Heart left ventricle (tissue), 16 donors: ENCODE measurements around the gene CRY1. TPM values are rescaled to one million over a fixed set of nuclear protein-coding genes. Genes with fewer than 3 reads are reported as not detected.
A peak's percentile ranks its signal among the peaks of the same experiment; 100 is the strongest.

ENCODE experiments used
- ATAC-seq, 4 donors: fragments of 200-7000 bp; cut with Tn5 transposase; one replicate each; pipeline ENCODE4 v1.9.1; 2020 to 2022; ENCODE audit warnings: moderate library complexity in 4 of 4, mild to moderate bottlenecking in 3 of 4, moderate number of reproducible peaks in 1 of 4
- DNase-seq, 5 donors: peaks; one replicate each; pipeline ENCODE4 v3.0.0-alpha.2; 2020
- H3K27ac ChIP-seq, 12 donors: fragments of 200-600 bp; sonication (generic) in 4 of 12; one replicate each; pipeline versions ENCODE4 v1.5.0 to v1.8.0; 2016 to 2022; ENCODE audit warnings: mild to moderate bottlenecking in 2 of 12
- H3K27me3 ChIP-seq, 9 donors: fragments of 200-600 bp; sonication (generic) in 2 of 9; one replicate each; pipeline versions ENCODE4 v1.5.1 to v1.8.0; 2016 to 2022; ENCODE audit warnings: mild to moderate bottlenecking in 3 of 9
- H3K36me3 ChIP-seq, 9 donors: fragments of 200-600 bp; sonication (generic) in 2 of 9; one replicate each; pipeline versions ENCODE4 v1.5.0 to v1.8.0; 2018 to 2022; ENCODE audit warnings: mild to moderate bottlenecking in 2 of 9
- H3K4me1 ChIP-seq, 12 donors: fragments of 200-600 bp; sonication (generic) in 4 of 12; one replicate each; pipeline versions ENCODE4 v1.5.0 to v1.8.0; 2016 to 2022; ENCODE audit warnings: mild to moderate bottlenecking in 3 of 12
- H3K4me3 ChIP-seq, 12 donors: fragments of 200-600 bp; sonication (generic) in 4 of 12; one replicate each; pipeline versions ENCODE4 v1.5.0 to v1.8.0; 2017 to 2022; ENCODE audit warnings: mild to moderate bottlenecking in 9 of 12, moderate library complexity in 4 of 12
- H3K9me3 ChIP-seq, 12 donors: fragments of 200-600 bp; sonication (generic) in 4 of 12; one replicate each; pipeline versions ENCODE4 v1.5.0 to v1.8.0; 2016 to 2022; ENCODE audit warnings: mild to moderate bottlenecking in 1 of 12
- POLR2A ChIP-seq, 2 donors: fragments of 450-650 bp; IDR thresholded peaks; one replicate each; pipeline ENCODE4 v1.6.1; 2017; ENCODE audit warnings: antibody characterized with exemption in 2 of 2, mild to moderate bottlenecking in 2 of 2, moderate library complexity in 2 of 2
- WGBS, 4 donors: extraction: QIAGEN DNeasy Blood & Tissue Kit in 2 of 4; methylation state at CpG; one replicate each; pipeline versions ENCODE4 v1.1.5 to v1.1.7; 2013 to 2018; 5-methylcytosine and 5-hydroxymethylcytosine counted together
- intact Hi-C, 10 donors: fragments of 100-400 bp; cut with DNase I; formaldehyde crosslinking; loops; one replicate each; pipeline versions ENCODE4 v1.11.1 to v1.14.2; 2022
- polyA plus RNA-seq, 2 donors: library from polyadenylated mRNA; stranded (reverse); fragments of 200-250 nt; gene quantifications; one replicate each; pipeline ENCODE4 v1.2.3, GENCODE V29; 2013
- total RNA-seq, 9 donors: library from RNA; depleted of rRNA in 2 of 9; stranded (reverse); fragments of >200 nt in 2 of 9; fragmentation: NEBNext Ultra II Directional in 3 of 9; extraction: Animal tissue kit (Norgen Biotek cat#: 25700) in 3 of 9; gene quantifications; one replicate each; pipeline versions ENCODE4 v1.1.0 to v1.2.4, GENCODE V29; 2016 to 2023
- TF ChIP-seq, protein P1 (sequence below), 12 donors: fragments of 200-600 bp; sonication (generic) in 4 of 12; IDR thresholded peaks; one replicate each; pipeline versions ENCODE4 v1.5.0 to v1.8.0; 2018 to 2022; ENCODE audit warnings: antibody characterized with exemption in 12 of 12, mild to moderate bottlenecking in 5 of 12
- donor health status: ischemic (EF 13 %, LVEDD 7.1; RV severe dilation, severe dysfunction).
- donor health status: healthy with polysubstance abuse.
- donor health status: DM: no; HTN: yes; CAD: no.
- donor health status: DM: no; HTN: no; CAD: no.
- donor health status: ischemic (EF 25% LVEDD 6.9; RV normal size, moderate dysfunction).
- donor health status: ischemic (EF 25% LVEDD 5.7; RV mildly dilated, moderate dysfunction).
- donor health status: healthy.
- donor health status: DM: yes; HTN: yes; CAD: no.
- donor health status: ischemic (EF 35%, LVEDD 5.7; RV mildly dilated, moderate dysfunction).
- donor health status: nonischemic (EF 11% LVEDD 7.7; RV severe dilation, severe dysfunction).
- donor health status: DM: yes; HTN: yes; CAD: no.
- donor health status: PGD.
- donor health status: ischemic (EF 29% LVEDD 5.4; RV normal size, mild dysfunction).
- donor health status: nonischemic (EF 23%, LVEDD 6.1; RV moderate dilation, normal function).

CRY1 gene
- total and polyA plus RNA-seq, 11 donors, result 4.3 to 20.7 (median 12.0) TPM

DNA sequence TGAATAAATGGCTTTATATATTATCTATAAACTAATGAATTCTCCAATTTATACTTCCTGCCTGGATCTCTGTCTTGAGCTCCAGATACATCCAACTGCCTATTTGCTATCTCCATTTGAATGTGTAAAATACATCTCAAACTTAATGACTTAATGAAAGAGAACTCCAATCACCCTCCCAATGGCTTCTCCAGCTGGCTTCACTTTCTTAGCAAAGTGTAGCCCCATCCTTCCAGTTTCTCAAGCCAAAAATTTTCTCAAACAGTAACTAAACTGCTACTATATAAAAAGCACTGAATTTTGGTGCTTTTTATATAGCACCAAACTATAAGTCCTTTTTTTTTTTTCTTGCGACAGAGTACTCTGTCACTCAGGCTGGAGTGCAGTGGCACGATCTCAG lies 2.6 kb downstream of the CRY1 start:
- peaks cover 0 to 30% (median 18%) of the 10 kb centered on the region in 12 donors for H3K4me1 ChIP-seq
- peak overlapping the region in 8 of 12 donors; percentile 9 to 98 (median 86) for H3K4me3 ChIP-seq
- peaks cover 0 to 6% (median 0%) of the 10 kb centered on the region in 12 donors for H3K9me3 ChIP-seq
- no peak for DNase-seq
- no peaks in the 10 kb centered on the region for H3K36me3 ChIP-seq
- ATAC-seq, result no peak
- intact Hi-C loops, result loop anchor here in 6 of 10 donors (5.0 to 10.0 kb wide), 6 partner anchors 66 to 136 kb away; partner anchors contain the start of genes MTERF2 (in 4 of the 6) and TMEM263 (in 3 of the 6)
- H3K27ac ChIP-seq, result peak overlapping the region in 8 of 12 donors; percentile 40 to 99 (median 96)
- WGBS, 4 donors, result 76 to 96% (median 86%) methylated on average over 2 of the region's 2 CpGs
- no peaks in the 10 kb centered on the region for H3K27me3 ChIP-seq
- TF ChIP-seq POLR2A (IDR thresholded peaks at IDR 0.05), result no peak
- TF ChIP-seq, protein P1, sequence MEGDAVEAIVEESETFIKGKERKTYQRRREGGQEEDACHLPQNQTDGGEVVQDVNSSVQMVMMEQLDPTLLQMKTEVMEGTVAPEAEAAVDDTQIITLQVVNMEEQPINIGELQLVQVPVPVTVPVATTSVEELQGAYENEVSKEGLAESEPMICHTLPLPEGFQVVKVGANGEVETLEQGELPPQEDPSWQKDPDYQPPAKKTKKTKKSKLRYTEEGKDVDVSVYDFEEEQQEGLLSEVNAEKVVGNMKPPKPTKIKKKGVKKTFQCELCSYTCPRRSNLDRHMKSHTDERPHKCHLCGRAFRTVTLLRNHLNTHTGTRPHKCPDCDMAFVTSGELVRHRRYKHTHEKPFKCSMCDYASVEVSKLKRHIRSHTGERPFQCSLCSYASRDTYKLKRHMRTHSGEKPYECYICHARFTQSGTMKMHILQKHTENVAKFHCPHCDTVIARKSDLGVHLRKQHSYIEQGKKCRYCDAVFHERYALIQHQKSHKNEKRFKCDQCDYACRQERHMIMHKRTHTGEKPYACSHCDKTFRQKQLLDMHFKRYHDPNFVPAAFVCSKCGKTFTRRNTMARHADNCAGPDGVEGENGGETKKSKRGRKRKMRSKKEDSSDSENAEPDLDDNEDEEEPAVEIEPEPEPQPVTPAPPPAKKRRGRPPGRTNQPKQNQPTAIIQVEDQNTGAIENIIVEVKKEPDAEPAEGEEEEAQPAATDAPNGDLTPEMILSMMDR (IDR thresholded peaks at IDR 0.05), result no peak

DNA sequence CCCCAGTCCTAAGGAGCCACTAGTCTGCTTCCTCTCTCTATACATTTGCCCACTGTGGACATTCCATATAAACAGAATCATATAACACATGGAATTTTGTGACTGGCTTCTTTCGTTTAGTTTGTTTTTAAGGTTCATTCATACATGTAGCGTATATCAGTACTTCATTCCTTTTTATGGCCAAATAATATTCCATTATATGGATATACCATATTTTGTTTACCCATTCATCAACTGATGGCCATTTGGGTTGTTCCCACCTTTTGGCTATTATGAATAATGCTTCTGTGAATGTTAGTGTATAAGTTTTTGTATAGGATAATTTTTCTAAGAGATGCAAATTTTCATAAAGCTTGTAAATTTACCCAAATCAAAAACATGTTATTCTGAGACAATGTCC lies 4.4 kb downstream of the CRY1 start:
- intact Hi-C loops, result no loop called here
- Histone ChIP-seq H3K27ac (no peak overlapping the region), H3K4me1 (peaks cover 0 to 24% (median 15%) of the 10 kb centered on the region in 12 donors), H3K4me3 (no peak overlapping the region), H3K27me3 (no peaks in the 10 kb centered on the region), H3K9me3 (peaks cover 0 to 9% (median 0%) of the 10 kb centered on the region in 12 donors), H3K36me3 (no peaks in the 10 kb centered on the region)
- no peak for ATAC-seq
- TF ChIP-seq POLR2A (IDR thresholded peaks at IDR 0.05), result no peak
- DNase-seq, result no peak
- 97 to 99% (median 98%) methylated on average over 2 of the region's 2 CpGs for WGBS, 4 donors

GRCh38 chr12:107086314-107086713 lies 7.0 kb downstream of the CRY1 start:
- no peak for TF ChIP-seq POLR2A (IDR thresholded peaks at IDR 0.05)
- TF ChIP-seq, protein P1 (IDR thresholded peaks at IDR 0.05), result no peak
- ATAC-seq (no peak), DNase-seq (no peak)
- WGBS, 4 donors, result 95 to 100% (median 96%) methylated on average over 3 of the region's 3 CpGs
- Histone ChIP-seq H3K27me3 (no peaks in the 10 kb centered on the region), H3K4me1 (peaks cover 0 to 12% (median 5%) of the 10 kb centered on the region in 12 donors), H3K36me3 (no peaks in the 10 kb centered on the region), H3K4me3 (no peak overlapping the region), H3K9me3 (peaks cover 0 to 24% (median 0%) of the 10 kb centered on the region in 12 donors), H3K27ac (no peak overlapping the region)
- intact Hi-C loops, result no loop called here

- DNase-seq (no peak), ATAC-seq (no peak)
- H3K4me3 ChIP-seq, result no peak overlapping the region
- H3K36me3 ChIP-seq, result no peaks in the 10 kb centered on the region
- H3K27me3 ChIP-seq, result no peaks in the 10 kb centered on the region
- TF ChIP-seq, protein P1 (IDR thresholded peaks at IDR 0.05), result no peak
- no peak for TF ChIP-seq POLR2A (IDR thresholded peaks at IDR 0.05)
- peaks cover 0 to 28% (median 14%) of the 10 kb centered on the region in 12 donors for H3K4me1 ChIP-seq
- no peak overlapping the region for H3K27ac ChIP-seq
- intact Hi-C loops, result no loop called here
- H3K9me3 ChIP-seq, result peaks cover 0 to 20% (median 0%) of the 10 kb centered on the region in 12 donors
These were observed 11.6 kb downstream of the CRY1 start for GRCh38 chr12:107081778-107082177.

- H3K9me3 ChIP-seq, result peaks cover 0 to 20% (median 0%) of the 10 kb centered on the region in 12 donors
- DNase-seq (no peak), ATAC-seq (no peak)
- H3K36me3 ChIP-seq, result no peaks in the 10 kb centered on the region
- 53 to 62% (median 57%) methylated on average over 6 of the region's 6 CpGs for WGBS, 4 donors
- H3K27me3 ChIP-seq, result no peaks in the 10 kb centered on the region
- TF ChIP-seq POLR2A (IDR thresholded peaks at IDR 0.05), result no peak
- TF ChIP-seq, protein P1 (IDR thresholded peaks at IDR 0.05), result no peak
- H3K4me3 ChIP-seq, result no peak overlapping the region
- intact Hi-C loops, result no loop called here
- H3K27ac ChIP-seq, result no peak overlapping the region
- H3K4me1 ChIP-seq, result peaks cover 0 to 28% (median 14%) of the 10 kb centered on the region in 12 donors
These were observed 13.1 kb downstream of the CRY1 start for GRCh38 chr12:107080299-107080698.
